Measurements from ENCODE around the gene DLEU7. TPM values are rescaled to one million over a fixed set of nuclear protein-coding genes. Genes with fewer than 3 reads are reported as not detected.

The DLEU7 gene
- total and polyA plus RNA-seq, 9 of the 15 experiments (the other 6 are each of a cell fraction or from before 2014, with no cell fraction given), result 0.03 to 0.06 TPM; not detected in 7

DNA sequence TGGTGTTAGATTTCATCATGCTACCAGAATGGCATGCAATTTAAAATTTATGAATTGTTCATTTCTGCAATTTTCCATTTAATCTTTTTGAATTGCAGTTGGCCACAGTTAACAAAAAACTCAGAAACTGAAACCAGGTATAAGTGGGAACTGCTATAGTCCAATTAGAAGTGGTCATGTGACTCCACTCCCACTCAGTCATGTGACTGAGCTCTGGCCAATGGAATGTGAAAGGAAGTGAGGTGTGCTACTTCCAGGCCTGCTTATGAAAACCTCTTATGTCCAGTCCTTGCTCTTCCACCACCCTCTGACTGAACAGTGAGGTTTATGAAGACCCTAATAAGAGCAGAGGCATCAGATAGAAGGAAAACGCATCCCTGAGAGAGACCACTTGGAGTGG is 47.0 kb downstream of the DLEU7 start (continued):
- TF ChIP-seq, protein P1, sequence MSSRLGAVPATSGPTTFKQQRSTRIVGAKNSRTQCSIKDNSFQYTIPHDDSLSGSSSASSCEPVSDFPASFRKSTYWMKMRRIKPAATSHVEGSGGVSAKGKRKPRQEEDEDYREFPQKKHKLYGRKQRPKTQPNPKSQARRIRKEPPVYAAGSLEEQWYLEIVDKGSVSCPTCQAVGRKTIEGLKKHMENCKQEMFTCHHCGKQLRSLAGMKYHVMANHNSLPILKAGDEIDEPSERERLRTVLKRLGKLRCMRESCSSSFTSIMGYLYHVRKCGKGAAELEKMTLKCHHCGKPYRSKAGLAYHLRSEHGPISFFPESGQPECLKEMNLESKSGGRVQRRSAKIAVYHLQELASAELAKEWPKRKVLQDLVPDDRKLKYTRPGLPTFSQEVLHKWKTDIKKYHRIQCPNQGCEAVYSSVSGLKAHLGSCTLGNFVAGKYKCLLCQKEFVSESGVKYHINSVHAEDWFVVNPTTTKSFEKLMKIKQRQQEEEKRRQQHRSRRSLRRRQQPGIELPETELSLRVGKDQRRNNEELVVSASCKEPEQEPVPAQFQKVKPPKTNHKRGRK (tag; IDR thresholded peaks at IDR 0.05), result no peak
- TF ChIP-seq ZNF232 (CRISPR knock-in tag; IDR thresholded peaks at IDR 0.05), result no peak

- Histone ChIP-seq H3K4me1 (replicated peaks in 1 of 2; ENCODE audit: control insufficient read depth in 2 of 2, insufficient read depth in 2 of 2, low read length in 2 of 2) (no peaks in the 10 kb centered on the region; a peak in 1 of 5 replicates), H3K9me1 (ENCODE audit: control insufficient read depth, insufficient read depth, low read length) (no peaks in the 10 kb centered on the region), H3K4me2 (ENCODE audit: insufficient read depth, low read length) (no peak overlapping the region), H3K27me3 (ENCODE audit: control insufficient read depth in 2 of 2, insufficient read depth in 2 of 2, low read length in 2 of 2) (peaks cover 0 to 12% of the 10 kb centered on the region in 2 experiments; a peak in 2 of 5 replicates), H3K9me3 (replicated peaks; ENCODE audit: control insufficient read depth, insufficient read depth, low read depth, low read length) (no peaks in the 10 kb centered on the region), H3K36me3 (ENCODE audit: control insufficient read depth, insufficient read depth, low read length) (no peaks in the 10 kb centered on the region), H3K27ac (ENCODE audit: extremely low read depth, low read depth, low read length) (no peak overlapping the region), H2AFZ (ENCODE audit: low read depth, low read length) (no peak overlapping the region), H4K20me1 (replicated peaks; ENCODE audit: control insufficient read depth, insufficient read depth, low read length) (no peaks in the 10 kb centered on the region), H3K4me3 (no peak overlapping the region), H3K9ac (ENCODE audit: insufficient read depth in 1 of 2, low read depth in 2 of 2, low read length in 2 of 2) (no peak overlapping the region), H3K79me2 (ENCODE audit: control insufficient read depth, insufficient read depth, low read length) (no peaks in the 10 kb centered on the region)
- ATAC-seq (no peak), FAIRE-seq (no peak), DNase-seq (ENCODE audit: extremely low read depth in 1 of 4, low spot score in 3 of 4) (no peak)
- intact Hi-C loops (cut with micrococcal nuclease) (no loop called here), in situ Hi-C loops (cut with MboI) (no loop called here)
- TF ChIP-seq, protein P2, sequence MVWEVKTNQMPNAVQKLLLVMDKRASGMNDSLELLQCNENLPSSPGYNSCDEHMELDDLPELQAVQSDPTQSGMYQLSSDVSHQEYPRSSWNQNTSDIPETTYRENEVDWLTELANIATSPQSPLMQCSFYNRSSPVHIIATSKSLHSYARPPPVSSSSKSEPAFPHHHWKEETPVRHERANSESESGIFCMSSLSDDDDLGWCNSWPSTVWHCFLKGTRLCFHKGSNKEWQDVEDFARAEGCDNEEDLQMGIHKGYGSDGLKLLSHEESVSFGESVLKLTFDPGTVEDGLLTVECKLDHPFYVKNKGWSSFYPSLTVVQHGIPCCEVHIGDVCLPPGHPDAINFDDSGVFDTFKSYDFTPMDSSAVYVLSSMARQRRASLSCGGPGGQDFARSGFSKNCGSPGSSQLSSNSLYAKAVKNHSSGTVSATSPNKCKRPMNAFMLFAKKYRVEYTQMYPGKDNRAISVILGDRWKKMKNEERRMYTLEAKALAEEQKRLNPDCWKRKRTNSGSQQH (CRISPR knock-in tag; IDR thresholded peaks at IDR 0.05), result no peak
- BruUV-seq (replicated peaks), result no TSS peak
- ChIA-PET CTCF (ENCODE audit: low intra/inter-chr PET ratio) (no interaction called here), POLR2A (no interaction called here)
- WGBS (ENCODE audit: insufficient coverage, low coverage, missing lambda C conversion rate), result 30% methylated on average over 1 of the region's 1 CpG
Measured at GRCh38 chr13:50794226-50794625, 49.3 kb downstream of the DLEU7 start.

Measured in K562 (cell line).